ENCODE measurements around the gene TMPRSS15.

TMPRSS15 gene

DNA sequence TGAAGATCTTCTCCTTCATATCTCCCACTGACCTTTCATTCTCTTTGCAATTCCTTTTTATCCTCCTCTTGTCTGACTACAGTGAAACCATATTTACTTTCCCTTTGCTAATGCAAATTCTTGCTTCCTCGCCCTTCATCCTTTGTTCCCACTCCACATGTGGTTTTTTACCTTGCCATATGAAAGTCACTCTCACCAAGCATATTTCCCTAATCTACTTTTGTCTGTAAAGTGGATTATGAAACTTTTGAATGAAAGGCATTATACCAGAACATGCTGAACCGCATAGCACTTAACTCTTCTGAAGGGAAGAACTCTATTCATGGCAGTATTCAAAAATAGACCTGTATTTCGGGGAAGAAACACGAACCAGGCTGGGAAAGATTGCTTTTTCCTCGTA, 8.0 kb upstream of the TMPRSS15 start:
- TF ChIP-seq, protein P1, sequence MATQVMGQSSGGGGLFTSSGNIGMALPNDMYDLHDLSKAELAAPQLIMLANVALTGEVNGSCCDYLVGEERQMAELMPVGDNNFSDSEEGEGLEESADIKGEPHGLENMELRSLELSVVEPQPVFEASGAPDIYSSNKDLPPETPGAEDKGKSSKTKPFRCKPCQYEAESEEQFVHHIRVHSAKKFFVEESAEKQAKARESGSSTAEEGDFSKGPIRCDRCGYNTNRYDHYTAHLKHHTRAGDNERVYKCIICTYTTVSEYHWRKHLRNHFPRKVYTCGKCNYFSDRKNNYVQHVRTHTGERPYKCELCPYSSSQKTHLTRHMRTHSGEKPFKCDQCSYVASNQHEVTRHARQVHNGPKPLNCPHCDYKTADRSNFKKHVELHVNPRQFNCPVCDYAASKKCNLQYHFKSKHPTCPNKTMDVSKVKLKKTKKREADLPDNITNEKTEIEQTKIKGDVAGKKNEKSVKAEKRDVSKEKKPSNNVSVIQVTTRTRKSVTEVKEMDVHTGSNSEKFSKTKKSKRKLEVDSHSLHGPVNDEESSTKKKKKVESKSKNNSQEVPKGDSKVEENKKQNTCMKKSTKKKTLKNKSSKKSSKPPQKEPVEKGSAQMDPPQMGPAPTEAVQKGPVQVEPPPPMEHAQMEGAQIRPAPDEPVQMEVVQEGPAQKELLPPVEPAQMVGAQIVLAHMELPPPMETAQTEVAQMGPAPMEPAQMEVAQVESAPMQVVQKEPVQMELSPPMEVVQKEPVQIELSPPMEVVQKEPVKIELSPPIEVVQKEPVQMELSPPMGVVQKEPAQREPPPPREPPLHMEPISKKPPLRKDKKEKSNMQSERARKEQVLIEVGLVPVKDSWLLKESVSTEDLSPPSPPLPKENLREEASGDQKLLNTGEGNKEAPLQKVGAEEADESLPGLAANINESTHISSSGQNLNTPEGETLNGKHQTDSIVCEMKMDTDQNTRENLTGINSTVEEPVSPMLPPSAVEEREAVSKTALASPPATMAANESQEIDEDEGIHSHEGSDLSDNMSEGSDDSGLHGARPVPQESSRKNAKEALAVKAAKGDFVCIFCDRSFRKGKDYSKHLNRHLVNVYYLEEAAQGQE (IDR thresholded peaks at IDR 0.05; ENCODE audit: insufficient read depth in 1 of 2, low read depth in 2 of 2, low read length in 2 of 2), result no peak
- TF ChIP-seq POLR2AphosphoS5 (IDR thresholded peaks at IDR 0.05; ENCODE audit: low read depth, low read length) (no peak), TAF1 (IDR thresholded peaks at IDR 0.05; ENCODE audit: borderline replicate concordance, insufficient read depth, low read length) (no peak), SIN3A (IDR thresholded peaks at IDR 0.05; ENCODE audit: borderline replicate concordance, insufficient read depth, low read length) (no peak), FOXP2 (optimal IDR thresholded peaks at IDR 0.05; ENCODE audit: borderline replicate concordance, extremely low read depth, extremely low read length, insufficient read depth) (no peak)

DNA sequence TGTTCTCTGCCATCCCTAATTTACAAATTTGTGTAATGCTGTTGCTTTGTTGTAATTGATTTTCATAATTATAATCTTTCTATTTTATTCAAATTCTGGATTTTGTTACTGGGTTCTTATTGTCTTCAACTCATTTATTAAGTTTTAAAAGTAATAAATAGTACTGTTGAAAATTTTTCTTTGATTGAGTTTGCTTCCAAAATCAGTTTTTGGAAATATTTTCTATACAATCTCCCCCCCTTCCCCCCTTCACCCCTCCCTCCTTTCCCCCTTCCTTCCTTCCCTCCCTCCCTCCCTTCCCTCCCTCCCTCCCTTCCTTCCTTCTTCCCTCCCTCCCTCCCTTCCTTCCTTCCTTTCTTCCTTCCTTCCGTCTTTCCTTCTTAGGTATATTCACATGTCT, 6.0 kb upstream of the TMPRSS15 start:
- no peak for TF ChIP-seq SIN3A (IDR thresholded peaks at IDR 0.05; ENCODE audit: borderline replicate concordance, insufficient read depth, low read length)
- TF ChIP-seq, protein P1 (IDR thresholded peaks at IDR 0.05; ENCODE audit: insufficient read depth in 1 of 2, low read depth in 2 of 2, low read length in 2 of 2), result no peak

DNA sequence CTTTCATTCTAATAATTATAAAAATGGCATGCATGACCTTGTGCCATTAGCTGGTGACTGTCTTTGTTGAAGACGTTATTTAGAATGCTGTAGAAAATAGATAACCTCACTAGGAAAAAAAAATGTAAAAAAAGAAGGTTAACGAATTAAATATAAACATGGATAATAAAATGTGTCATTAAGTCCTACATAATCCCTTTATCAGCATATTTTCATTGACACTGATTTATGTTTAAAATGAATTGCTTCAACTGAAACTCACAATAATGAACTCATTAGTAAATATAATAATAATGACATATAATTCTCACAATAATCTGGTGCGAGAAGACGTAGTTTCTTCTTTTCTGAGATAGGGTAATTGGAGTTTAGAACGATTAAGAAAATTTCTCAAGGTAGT, 4.7 kb downstream of the TMPRSS15 start:
- TF ChIP-seq SIN3A (IDR thresholded peaks at IDR 0.05; ENCODE audit: borderline replicate concordance, insufficient read depth, low read length) (no peak), FOXP2 (optimal IDR thresholded peaks at IDR 0.05; ENCODE audit: borderline replicate concordance, extremely low read depth, extremely low read length, insufficient read depth) (no peak), POLR2AphosphoS5 (IDR thresholded peaks at IDR 0.05; ENCODE audit: low read depth, low read length) (no peak), TAF1 (IDR thresholded peaks at IDR 0.05; ENCODE audit: borderline replicate concordance, insufficient read depth, low read length) (no peak)
- TF ChIP-seq, protein P1 (IDR thresholded peaks at IDR 0.05; ENCODE audit: insufficient read depth in 1 of 2, low read depth in 2 of 2, low read length in 2 of 2), result no peak

DNA sequence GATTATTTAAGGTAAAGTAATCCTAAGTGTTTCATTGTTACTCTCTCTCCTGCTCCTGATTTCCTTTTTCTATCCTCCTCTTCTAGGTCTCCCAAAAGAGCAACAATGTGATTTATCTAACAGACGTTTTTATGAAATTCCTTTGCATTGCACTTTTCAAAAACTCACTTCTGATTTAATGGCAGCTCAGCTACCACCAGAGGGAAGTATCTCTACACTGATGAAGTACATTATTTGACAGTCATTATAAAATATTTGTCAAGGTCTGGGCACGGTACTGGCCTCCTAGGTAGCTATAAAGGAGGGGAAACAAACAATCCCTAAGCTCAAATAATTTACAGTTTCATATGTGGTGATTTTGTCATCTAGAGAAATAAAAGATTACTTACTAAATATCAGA, 15.6 kb downstream of the TMPRSS15 start:
- TF ChIP-seq POLR2AphosphoS5 (IDR thresholded peaks at IDR 0.05; ENCODE audit: low read depth, low read length), result no peak
- TF ChIP-seq, protein P1 (IDR thresholded peaks at IDR 0.05; ENCODE audit: insufficient read depth in 1 of 2, low read depth in 2 of 2, low read length in 2 of 2), result no peak
- no peak for TF ChIP-seq SIN3A (IDR thresholded peaks at IDR 0.05; ENCODE audit: borderline replicate concordance, insufficient read depth, low read length)
- TF ChIP-seq FOXP2 (optimal IDR thresholded peaks at IDR 0.05; ENCODE audit: borderline replicate concordance, extremely low read depth, extremely low read length, insufficient read depth), result no peak
- no peak for TF ChIP-seq TAF1 (IDR thresholded peaks at IDR 0.05; ENCODE audit: borderline replicate concordance, insufficient read depth, low read length)

DNA sequence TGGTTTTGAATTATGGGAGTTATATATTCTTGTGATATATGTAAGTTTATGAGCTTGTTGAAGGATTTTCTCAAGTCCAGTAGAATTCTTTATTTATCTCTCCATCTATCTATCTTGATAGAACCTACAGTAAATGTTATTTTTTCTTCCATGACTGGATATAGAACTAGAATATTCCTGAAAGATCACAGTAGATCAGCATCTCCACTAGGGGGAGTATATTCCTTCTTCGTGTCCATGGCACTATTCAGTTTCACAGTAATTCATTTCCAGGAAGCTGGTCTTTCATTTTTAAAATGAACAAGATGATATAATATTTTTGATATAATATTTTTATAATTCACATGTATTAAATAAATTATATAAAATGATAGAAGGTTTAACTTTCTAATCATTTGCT, 18.8 kb downstream of the TMPRSS15 start:
- TF ChIP-seq, protein P1 (IDR thresholded peaks at IDR 0.05; ENCODE audit: insufficient read depth in 1 of 2, low read depth in 2 of 2, low read length in 2 of 2), result no peak
- TF ChIP-seq FOXP2 (optimal IDR thresholded peaks at IDR 0.05; ENCODE audit: borderline replicate concordance, extremely low read depth, extremely low read length, insufficient read depth) (no peak), TAF1 (IDR thresholded peaks at IDR 0.05; ENCODE audit: borderline replicate concordance, insufficient read depth, low read length) (no peak), POLR2AphosphoS5 (IDR thresholded peaks at IDR 0.05; ENCODE audit: low read depth, low read length) (no peak), SIN3A (IDR thresholded peaks at IDR 0.05; ENCODE audit: borderline replicate concordance, insufficient read depth, low read length) (no peak)

All from PFSK-1 (cell line).